Activated CD8-positive, alpha-beta T cell treated with anti-CD3 and anti-CD28 coated beads for 36 hours (primary cell): ENCODE data around the gene MAP3K13. TPM values are rescaled to one million over a fixed set of nuclear protein-coding genes. Genes with fewer than 3 reads are reported as not detected.

Experiments used
- ATAC-seq: fragments of 200-7000 bp; cut with Tn5 transposase; one replicate; pipeline ENCODE4 v1.10.0; 2021; ENCODE audit warnings: mild to moderate bottlenecking, moderate library complexity
- CTCF ChIA-PET: fragments of 350-600 bp; sonication (Branson Sonifier 250); formaldehyde crosslinking; loops from one replicate; lab custom pipeline; 2021; ENCODE audit warnings: antibody characterized with exemption; lab: Charles Lee
- POLR2A ChIA-PET: fragments of 350-600 bp; sonication (Branson Sonifier 250); formaldehyde crosslinking; loops from one replicate; lab custom pipeline; 2021; ENCODE audit warnings: antibody characterized with exemption; lab: Charles Lee
- DNase-seq: peaks from one replicate; pipeline ENCODE4 v3.0.0-alpha.2; 2020
- H3K27ac Mint-ChIP-seq: one replicate; pipeline ENCODE4 v1.8.0; 2021; ENCODE audit warnings: mild to moderate bottlenecking, mixed read lengths
- H3K27me3 Mint-ChIP-seq: one replicate; pipeline ENCODE4 v1.8.0; 2021; ENCODE audit warnings: mixed read lengths
- H3K36me3 Mint-ChIP-seq: one replicate; pipeline ENCODE4 v1.8.0; 2021; ENCODE audit warnings: low read depth, mixed read lengths
- H3K4me1 Mint-ChIP-seq: one replicate; pipeline ENCODE4 v1.8.0; 2021; ENCODE audit warnings: low read depth, mixed read lengths
- H3K4me3 Mint-ChIP-seq: one replicate; pipeline ENCODE4 v1.8.0; 2021; ENCODE audit warnings: mild to moderate bottlenecking, moderate library complexity, mixed read lengths
- H3K9me3 Mint-ChIP-seq: one replicate; pipeline ENCODE4 v1.8.0; 2021; ENCODE audit warnings: mixed read lengths
- intact Hi-C: fragments of 100-400 bp; cut with micrococcal nuclease; formaldehyde crosslinking; loops from one replicate; pipeline ENCODE4 v1.10.0; 2022
- total RNA-seq, 2 experiments: library from RNA; stranded (reverse); gene quantifications; one replicate each; pipeline ENCODE4 v1.2.3, GENCODE V29; 2021
- TF ChIP-seq, protein P1 (sequence below): fragments of 200-600 bp; IDR thresholded peaks from one replicate; pipeline ENCODE4 v1.8.0; 2022; ENCODE audit warnings: antibody characterized with exemption, mild to moderate bottlenecking

The MAP3K13 gene
- total RNA-seq, 2 experiments from 2014 or later: 8.9 to 10.2 TPM

DNA sequence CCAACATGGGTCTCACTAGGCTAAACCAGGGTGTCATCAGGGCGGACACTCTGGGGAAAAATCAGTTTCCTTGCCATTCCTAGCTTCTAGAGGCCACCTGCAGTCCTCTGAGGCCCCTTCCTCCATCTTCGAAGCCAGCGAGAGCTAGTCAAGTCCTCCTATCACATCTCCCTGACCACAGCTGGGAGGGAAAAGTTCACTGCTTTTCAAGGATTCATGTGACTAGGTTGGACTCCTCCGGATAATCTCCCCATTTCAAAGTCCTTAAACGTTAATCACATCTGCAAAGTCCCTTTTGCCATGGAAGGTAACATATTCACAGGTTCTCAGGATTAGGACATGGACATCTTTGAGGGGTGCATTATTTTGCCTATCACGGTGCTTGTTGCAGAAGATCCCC, 35.9 kb upstream of the MAP3K13 start:
- intact Hi-C loops: no loop called here
- Mint-ChIP-seq H3K27me3 (peaks cover 1% of the 10 kb centered on the region), H3K36me3 (no peaks in the 10 kb centered on the region), H3K4me3 (no peak overlapping the region), H3K27ac (no peak overlapping the region), H3K9me3 (no peaks in the 10 kb centered on the region), H3K4me1 (peaks cover 2% of the 10 kb centered on the region)
- CTCF ChIA-PET: interaction anchor here (1.2 to 1.3 kb wide), 2 partner anchors 151 to 496 kb away, joined by 3 to 4 read pairs; no protein-coding TSS in a partner anchor
- DNase-seq (no peak), ATAC-seq (no peak)
- TF ChIP-seq, protein P1, sequence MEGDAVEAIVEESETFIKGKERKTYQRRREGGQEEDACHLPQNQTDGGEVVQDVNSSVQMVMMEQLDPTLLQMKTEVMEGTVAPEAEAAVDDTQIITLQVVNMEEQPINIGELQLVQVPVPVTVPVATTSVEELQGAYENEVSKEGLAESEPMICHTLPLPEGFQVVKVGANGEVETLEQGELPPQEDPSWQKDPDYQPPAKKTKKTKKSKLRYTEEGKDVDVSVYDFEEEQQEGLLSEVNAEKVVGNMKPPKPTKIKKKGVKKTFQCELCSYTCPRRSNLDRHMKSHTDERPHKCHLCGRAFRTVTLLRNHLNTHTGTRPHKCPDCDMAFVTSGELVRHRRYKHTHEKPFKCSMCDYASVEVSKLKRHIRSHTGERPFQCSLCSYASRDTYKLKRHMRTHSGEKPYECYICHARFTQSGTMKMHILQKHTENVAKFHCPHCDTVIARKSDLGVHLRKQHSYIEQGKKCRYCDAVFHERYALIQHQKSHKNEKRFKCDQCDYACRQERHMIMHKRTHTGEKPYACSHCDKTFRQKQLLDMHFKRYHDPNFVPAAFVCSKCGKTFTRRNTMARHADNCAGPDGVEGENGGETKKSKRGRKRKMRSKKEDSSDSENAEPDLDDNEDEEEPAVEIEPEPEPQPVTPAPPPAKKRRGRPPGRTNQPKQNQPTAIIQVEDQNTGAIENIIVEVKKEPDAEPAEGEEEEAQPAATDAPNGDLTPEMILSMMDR: no peak
- POLR2A ChIA-PET: no interaction called here

DNA sequence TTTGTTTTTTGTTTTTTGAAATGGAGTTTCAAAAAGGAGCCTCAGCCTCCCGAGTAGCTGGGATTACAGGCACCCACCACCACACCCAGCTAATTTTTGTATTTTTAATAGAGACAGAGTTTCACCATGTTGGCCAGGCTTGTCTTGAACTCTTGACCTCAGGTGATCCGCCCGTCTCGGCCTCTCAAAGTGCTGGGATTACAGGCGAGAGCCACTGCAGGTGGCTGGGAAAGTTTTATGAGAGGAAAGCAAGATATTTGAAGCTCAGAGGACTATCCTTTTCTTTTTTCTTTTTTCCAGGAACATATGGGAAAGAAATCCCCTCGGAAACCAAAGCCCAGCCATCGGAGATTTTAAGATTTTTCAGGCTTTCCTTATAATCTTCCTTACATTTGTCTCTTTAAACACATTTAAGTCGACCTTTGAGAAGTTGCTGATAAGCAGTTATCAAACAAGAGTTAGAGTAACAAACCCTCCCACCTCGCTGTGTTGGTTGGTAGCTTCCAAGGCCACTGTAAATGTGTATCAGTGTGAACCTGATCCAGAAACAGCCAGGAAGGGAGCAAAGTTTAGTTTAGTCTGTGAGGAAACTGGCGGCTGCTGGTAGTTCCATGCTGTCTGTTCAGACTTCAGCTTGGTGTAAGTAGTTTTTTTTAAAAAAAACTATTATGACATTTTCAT, 34.5 kb upstream of the MAP3K13 start:
- DNase-seq (no peak), ATAC-seq (no peak)
- TF ChIP-seq, protein P1: no peak
- Mint-ChIP-seq H3K4me1 (peaks cover 7% of the 10 kb centered on the region), H3K36me3 (no peaks in the 10 kb centered on the region), H3K9me3 (no peaks in the 10 kb centered on the region), H3K27me3 (peaks cover 1% of the 10 kb centered on the region), H3K27ac (no peak overlapping the region), H3K4me3 (no peak overlapping the region)
- ChIA-PET CTCF (interaction anchor here (1.2 kb wide), 1 partner anchor 26 kb away, joined by 6 read pairs; no protein-coding TSS in a partner anchor), POLR2A (no interaction called here)
- intact Hi-C loops: no loop called here

DNA sequence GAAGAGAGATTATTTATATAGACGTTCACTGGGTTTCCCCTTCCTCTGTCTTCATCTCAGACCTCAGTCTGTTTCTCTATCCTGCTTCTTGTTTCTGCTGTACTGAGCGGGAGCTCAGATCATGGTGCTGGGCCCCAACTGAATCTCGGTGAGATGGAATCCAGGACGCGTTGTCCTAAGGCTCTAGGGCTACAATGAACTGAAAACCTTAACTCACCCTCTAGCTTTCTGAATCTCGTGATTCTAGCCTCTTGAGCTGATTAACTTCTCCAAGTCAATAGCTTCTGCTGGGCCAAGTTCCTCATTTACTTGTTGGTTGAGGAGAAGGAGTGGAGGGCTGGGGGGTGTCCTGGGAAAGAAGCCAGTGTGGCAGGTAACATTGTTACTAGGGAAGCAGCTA, 32.7 kb upstream of the MAP3K13 start:
- ChIA-PET CTCF (interaction anchor here (1.1 kb wide), 1 partner anchor 23 kb away, joined by 3 read pairs; no protein-coding TSS in a partner anchor), POLR2A (no interaction called here)
- no peaks in the 10 kb centered on the region for H3K36me3 Mint-ChIP-seq
- ATAC-seq (no peak), DNase-seq (no peak)
- peaks cover 7% of the 10 kb centered on the region for H3K4me1 Mint-ChIP-seq
- no peak overlapping the region for H3K27ac Mint-ChIP-seq
- TF ChIP-seq, protein P1: no peak
- intact Hi-C loops: no loop called here
- no peaks in the 10 kb centered on the region for H3K9me3 Mint-ChIP-seq
- H3K27me3 Mint-ChIP-seq: peaks cover 1% of the 10 kb centered on the region
- H3K4me3 Mint-ChIP-seq: no peak overlapping the region

DNA sequence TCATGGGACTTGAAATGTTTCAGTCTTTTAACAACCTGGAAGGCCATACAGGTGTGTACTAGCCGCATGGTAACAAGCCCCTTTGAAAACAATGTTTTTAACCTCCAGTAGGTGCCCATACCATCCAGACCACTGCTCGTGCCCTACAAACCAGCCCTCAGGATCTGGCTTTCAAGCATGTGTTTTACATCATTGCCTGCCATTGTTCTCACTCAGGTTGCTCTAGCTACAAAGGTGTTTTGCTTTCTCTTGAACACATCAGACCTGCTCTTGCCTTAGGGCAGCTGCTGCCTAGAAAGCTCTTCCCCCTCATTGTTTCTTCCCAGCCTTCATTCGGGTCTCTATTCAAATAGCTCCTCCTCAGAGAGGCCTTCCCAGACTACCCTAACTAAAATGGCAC, 32.3 kb upstream of the MAP3K13 start:
- peaks cover 7% of the 10 kb centered on the region for H3K4me1 Mint-ChIP-seq
- no peak overlapping the region for H3K4me3 Mint-ChIP-seq
- no peaks in the 10 kb centered on the region for H3K36me3 Mint-ChIP-seq
- no peaks in the 10 kb centered on the region for H3K9me3 Mint-ChIP-seq
- ATAC-seq (no peak), DNase-seq (no peak)
- H3K27me3 Mint-ChIP-seq: peaks cover 1% of the 10 kb centered on the region
- no peak overlapping the region for H3K27ac Mint-ChIP-seq
- intact Hi-C loops: no loop called here
- ChIA-PET CTCF (interaction anchor here (0.7 to 1.1 kb wide), 2 partner anchors 23 to 154 kb away, joined by 3 read pairs; no protein-coding TSS in a partner anchor), POLR2A (no interaction called here)
- TF ChIP-seq, protein P1: no peak

DNA sequence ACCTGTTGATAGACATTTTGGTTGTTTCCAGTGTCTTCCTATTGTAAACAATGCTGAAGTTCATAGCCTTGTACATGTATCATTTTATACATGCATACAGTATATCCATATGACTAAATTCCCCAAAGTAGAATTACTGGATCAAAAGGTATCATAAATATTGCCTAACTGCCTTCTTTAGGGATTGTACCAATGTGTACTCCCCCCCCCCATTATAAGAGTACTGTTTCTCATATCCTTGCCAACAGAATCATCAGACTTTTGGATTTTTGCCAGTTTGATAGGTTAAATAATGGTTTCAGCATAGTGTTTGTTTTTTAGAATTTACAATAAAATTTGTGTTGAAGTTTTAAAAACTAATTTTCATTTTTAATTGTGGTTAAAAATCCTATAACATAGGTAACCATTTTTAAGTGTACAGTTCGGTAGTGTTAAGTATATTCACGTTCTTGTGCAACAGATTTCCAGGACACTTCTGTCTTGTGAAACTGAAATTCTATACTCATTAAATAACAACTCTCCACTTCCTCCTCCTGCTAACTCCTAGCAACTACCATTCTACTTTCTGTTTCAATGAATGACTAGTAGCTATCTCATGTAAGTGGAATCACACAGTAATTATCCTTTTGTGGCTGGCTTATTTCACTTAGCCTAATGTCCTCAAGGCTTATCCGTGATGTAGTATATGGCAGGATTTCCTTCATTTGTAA, 30.8 kb upstream of the MAP3K13 start:
- ChIA-PET POLR2A (interaction anchor here (0.5 kb wide), 1 partner anchor 603 kb away, joined by 3 read pairs; no protein-coding TSS in a partner anchor), CTCF (interaction anchor here (1.6 kb wide), 1 partner anchor 21 kb away, joined by 6 read pairs; no protein-coding TSS in a partner anchor)
- Mint-ChIP-seq H3K4me3 (no peak overlapping the region), H3K36me3 (no peaks in the 10 kb centered on the region), H3K4me1 (peaks cover 7% of the 10 kb centered on the region), H3K27me3 (peaks cover 1% of the 10 kb centered on the region), H3K27ac (no peak overlapping the region), H3K9me3 (no peaks in the 10 kb centered on the region)
- intact Hi-C loops: no loop called here
- DNase-seq: no peak
- peak; percentile 86 for ATAC-seq
- TF ChIP-seq, protein P1: no peak
